GM19193 (cell line): ENCODE results near the gene ACOXL.

Experiments used
- POLR2A ChIP-seq: IDR thresholded peaks from 4 replicates; pipeline ENCODE4 v1.6.1; 2011; ENCODE audit not compliant: insufficient read depth, insufficient read length; ENCODE audit errors: extremely low read depth

ACOXL gene

GRCh38 chr2:110716959-110717645 is 15.3 kb upstream of the ACOXL start:
- no peak for TF ChIP-seq POLR2A

GRCh38 chr2:110717734-110718133 is 14.6 kb upstream of the ACOXL start:
- TF ChIP-seq POLR2A = no peak

- no peak for TF ChIP-seq POLR2A
These were observed 14.0 kb upstream of the ACOXL start for GRCh38 chr2:110718382-110718781.

GRCh38 chr2:110718990-110719389 is 13.4 kb upstream of the ACOXL start:
- TF ChIP-seq POLR2A = no peak

GRCh38 chr2:110720547-110720946 is 11.8 kb upstream of the ACOXL start:
- TF ChIP-seq POLR2A = no peak

- TF ChIP-seq POLR2A = no peak
These were observed 7.6 kb upstream of the ACOXL start for GRCh38 chr2:110724820-110725219.

GRCh38 chr2:110725370-110725769 is 7.0 kb upstream of the ACOXL start:
- no peak for TF ChIP-seq POLR2A

- TF ChIP-seq POLR2A = no peak
These were observed 6.5 kb upstream of the ACOXL start for GRCh38 chr2:110725859-110726258.

GRCh38 chr2:110726285-110726684 is 6.1 kb upstream of the ACOXL start:
- TF ChIP-seq POLR2A = no peak

GRCh38 chr2:110727923-110728322 is 4.5 kb upstream of the ACOXL start:
- TF ChIP-seq POLR2A = no peak

GRCh38 chr2:110729106-110729505 is 3.3 kb upstream of the ACOXL start:
- no peak for TF ChIP-seq POLR2A

- TF ChIP-seq POLR2A = no peak
These were observed 1.3 kb upstream of the ACOXL start for GRCh38 chr2:110731064-110731463.

- TF ChIP-seq POLR2A = no peak
These were observed 3.0 kb downstream of the ACOXL start for GRCh38 chr2:110735366-110735765.

GRCh38 chr2:110737783-110738182 is 5.4 kb downstream of the ACOXL start:
- no peak for TF ChIP-seq POLR2A

GRCh38 chr2:110740747-110741349 is 8.5 kb downstream of the ACOXL start:
- TF ChIP-seq POLR2A = no peak

- TF ChIP-seq POLR2A = no peak
These were observed 9.2 kb downstream of the ACOXL start for GRCh38 chr2:110741491-110741980.
